ENCODE measurements around the gene SAMD8. TPM values are rescaled to one million over a fixed set of nuclear protein-coding genes. Genes with fewer than 3 reads are reported as not detected.

The SAMD8 gene
- total RNA-seq, 1 donor from 2014 or later = 42.7 TPM

DNA sequence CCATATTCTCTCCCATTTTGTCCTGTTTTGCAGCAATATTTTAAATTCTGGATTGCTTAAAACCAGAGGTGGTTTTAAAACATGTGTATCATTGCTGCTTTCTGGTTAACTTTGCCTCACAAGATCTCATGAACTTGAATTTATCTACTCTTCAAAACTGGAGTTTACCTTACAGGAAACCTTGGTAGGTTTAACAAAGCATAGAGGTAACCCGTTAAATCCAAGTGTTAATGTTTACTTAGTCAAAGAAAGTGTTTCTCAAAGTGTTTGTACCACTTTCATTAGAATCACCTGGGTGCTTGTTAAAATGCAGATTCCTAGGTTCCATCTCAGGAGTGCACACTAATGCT is 55.1 kb downstream of the SAMD8 start:
- TF ChIP-seq POLR2A (IDR thresholded peaks at IDR 0.05) (no peak), CTCF (IDR thresholded peaks at IDR 0.05) (no peak), POLR2AphosphoS5 (IDR thresholded peaks at IDR 0.05; ENCODE audit: insufficient read depth in 1 of 2, low read depth in 1 of 2) (no peak)
- H3K27ac ChIP-seq = no peak overlapping the region
- peaks cover 9% of the 10 kb centered on the region for H3K4me1 ChIP-seq
- intact Hi-C loops (cut with DNase I) = no loop called here
- no peak overlapping the region for H3K4me3 ChIP-seq
- peaks cover 0 to 9% of the 10 kb centered on the region in 2 donors for H3K36me3 ChIP-seq
- no peak for DNase-seq (ENCODE audit: extremely low spot score in 2 of 2)
- H3K9me3 ChIP-seq = no peaks in the 10 kb centered on the region
- H3K27me3 ChIP-seq = no peaks in the 10 kb centered on the region

DNA sequence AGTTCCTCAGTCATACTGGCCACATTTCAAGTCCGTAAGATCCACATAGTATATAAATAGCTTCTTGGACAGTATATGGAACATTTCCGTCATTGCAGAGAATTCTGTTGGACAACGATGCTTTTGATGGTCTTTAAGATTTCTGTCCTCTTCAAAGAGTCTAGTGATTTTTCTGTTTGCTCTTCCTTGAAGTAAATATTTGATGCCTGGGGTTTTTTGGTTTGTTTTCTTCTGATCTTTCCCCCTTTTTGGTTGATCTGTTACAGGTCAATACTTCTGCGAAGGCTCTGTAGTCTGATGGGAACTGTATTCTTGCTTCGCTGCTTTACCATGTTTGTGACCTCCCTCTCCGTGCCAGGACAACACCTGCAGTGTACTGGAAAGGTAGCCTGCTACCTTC is 56.8 kb downstream of the SAMD8 start:
- no peaks in the 10 kb centered on the region for H3K27me3 ChIP-seq
- H3K4me3 ChIP-seq = no peak overlapping the region
- H3K27ac ChIP-seq = no peak overlapping the region
- no peaks in the 10 kb centered on the region for H3K9me3 ChIP-seq
- no peak for DNase-seq (ENCODE audit: extremely low spot score in 2 of 2)
- H3K36me3 ChIP-seq = peaks cover 0 to 9% of the 10 kb centered on the region in 2 donors
- H3K4me1 ChIP-seq = peaks cover 9% of the 10 kb centered on the region
- no peak for TF ChIP-seq POLR2A (IDR thresholded peaks at IDR 0.05)
- no peak for TF ChIP-seq CTCF (IDR thresholded peaks at IDR 0.05)
- TF ChIP-seq POLR2AphosphoS5 (IDR thresholded peaks at IDR 0.05; ENCODE audit: insufficient read depth in 1 of 2, low read depth in 1 of 2) = no peak
- intact Hi-C loops (cut with DNase I) = no loop called here

DNA sequence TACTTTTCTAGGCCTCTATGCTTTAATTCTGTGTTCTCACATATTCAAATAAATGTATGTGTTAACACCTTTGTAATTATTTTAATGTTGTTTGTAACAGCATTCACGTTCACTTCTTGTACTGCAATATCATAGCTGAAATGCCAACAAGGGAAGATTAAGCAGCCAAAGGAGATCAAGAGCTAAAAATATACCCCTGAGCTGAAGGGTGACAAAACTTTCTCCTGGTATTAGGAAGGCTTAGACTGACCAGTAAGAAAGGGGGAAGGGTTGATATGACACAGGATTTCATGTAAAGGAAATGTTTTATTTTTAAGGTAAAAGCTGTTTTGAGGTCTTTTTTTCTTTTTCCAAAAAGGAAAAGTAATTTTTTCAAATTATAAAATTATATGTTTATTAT is 58.8 kb downstream of the SAMD8 start:
- TF ChIP-seq POLR2AphosphoS5 (IDR thresholded peaks at IDR 0.05; ENCODE audit: insufficient read depth in 1 of 2, low read depth in 1 of 2) (no peak), CTCF (IDR thresholded peaks at IDR 0.05) (no peak), POLR2A (IDR thresholded peaks at IDR 0.05) (no peak)
- Histone ChIP-seq H3K4me1 (peaks cover 9% of the 10 kb centered on the region), H3K9me3 (no peaks in the 10 kb centered on the region), H3K27me3 (no peaks in the 10 kb centered on the region), H3K36me3 (peaks cover 0 to 9% of the 10 kb centered on the region in 2 donors), H3K4me3 (no peak overlapping the region), H3K27ac (no peak overlapping the region)
- DNase-seq (ENCODE audit: extremely low spot score in 2 of 2) = no peak
- intact Hi-C loops (cut with DNase I) = no loop called here

- DNase-seq (ENCODE audit: extremely low spot score in 2 of 2) = no peak
- Histone ChIP-seq H3K4me3 (no peak overlapping the region), H3K4me1 (peaks cover 4% of the 10 kb centered on the region), H3K36me3 (peaks cover 0 to 15% of the 10 kb centered on the region in 2 donors), H3K27ac (no peak overlapping the region), H3K9me3 (no peaks in the 10 kb centered on the region), H3K27me3 (no peaks in the 10 kb centered on the region)
- intact Hi-C loops (cut with DNase I) = no loop called here
- TF ChIP-seq CTCF (IDR thresholded peaks at IDR 0.05) (no peak), POLR2A (IDR thresholded peaks at IDR 0.05) (no peak), POLR2AphosphoS5 (IDR thresholded peaks at IDR 0.05; ENCODE audit: insufficient read depth in 1 of 2, low read depth in 1 of 2) (no peak)
Observed at GRCh38 chr10:75175046-75175445, 63.6 kb downstream of the SAMD8 start.

GRCh38 chr10:75176046-75176445 is 64.6 kb downstream of the SAMD8 start:
- Histone ChIP-seq H3K9me3 (no peaks in the 10 kb centered on the region), H3K27me3 (no peaks in the 10 kb centered on the region), H3K4me1 (peaks cover 14% of the 10 kb centered on the region), H3K4me3 (no peak overlapping the region), H3K36me3 (peaks cover 0 to 15% of the 10 kb centered on the region in 2 donors), H3K27ac (no peak overlapping the region)
- intact Hi-C loops (cut with DNase I) = no loop called here
- no peak for TF ChIP-seq POLR2A (IDR thresholded peaks at IDR 0.05)
- no peak for TF ChIP-seq CTCF (IDR thresholded peaks at IDR 0.05)
- no peak for TF ChIP-seq POLR2AphosphoS5 (IDR thresholded peaks at IDR 0.05; ENCODE audit: insufficient read depth in 1 of 2, low read depth in 1 of 2)
- DNase-seq (ENCODE audit: extremely low spot score in 2 of 2) = no peak

Data from vagina (tissue), 2 donors.